Right lobe of liver (tissue), 6 donors: Measurements from ENCODE around the gene APOBEC3B. TPM values are rescaled to one million over a fixed set of nuclear protein-coding genes. Genes with fewer than 3 reads are reported as not detected.
A peak's percentile ranks its signal among the peaks of the same experiment; 100 is the strongest.
"Not testable (repeated sequence)": the region's sequence is repeated elsewhere in the genome, so short reads cannot be mapped to it uniquely, and the experiment has no call there.

Source experiments
- ATAC-seq, 4 donors: fragments of 200-7000 bp; cut with Tn5 transposase; one replicate each; pipeline ENCODE4 v1.9.1; 2020; ENCODE audit warnings: mild to moderate bottlenecking in 4 of 4, moderate library complexity in 4 of 4
- DNase-seq, 3 donors: peaks; one replicate each; pipeline ENCODE4 v3.0.0-alpha.2; 2020
- H3K27ac ChIP-seq, 3 donors: fragments of 200-600 bp; one replicate each; pipeline ENCODE4 v1.8.0; 2022
- H3K27me3 ChIP-seq, 2 donors: fragments of 200-600 bp; one replicate each; pipeline ENCODE4 v1.8.0; 2022
- H3K36me3 ChIP-seq, 4 donors: fragments of 200-600 bp; sonication (generic) in 1 of 4; one replicate each; pipeline versions ENCODE4 v1.5.1 to v1.8.0; 2017 to 2022; ENCODE audit warnings: control low read depth in 1 of 4
- H3K4me1 ChIP-seq, 4 donors: fragments of 200-600 bp; sonication (generic) in 1 of 4; one replicate each; pipeline versions ENCODE4 v1.5.1 to v1.8.0; 2017 to 2022; ENCODE audit warnings: control low read depth in 1 of 4
- H3K4me3 ChIP-seq, 3 donors: fragments of 200-600 bp; one replicate each; pipeline ENCODE4 v1.8.0; 2022
- H3K9me3 ChIP-seq, 4 donors: fragments of 200-600 bp; sonication (generic) in 1 of 4; one replicate each; pipeline versions ENCODE4 v1.5.1 to v1.8.0; 2017 to 2022; ENCODE audit warnings: control low read depth in 1 of 4
- CTCF ChIP-seq, 4 donors: fragments of 200-600 bp in 3 of 4; fragments of 450-650 bp in 1 of 4; IDR thresholded peaks; one replicate each; pipeline versions ENCODE4 v1.5.1 to v1.8.0; 2016 to 2022; ENCODE audit warnings: antibody characterized with exemption in 4 of 4, mild to moderate bottlenecking in 2 of 4
- POLR2A ChIP-seq: fragments of 450-650 bp; IDR thresholded peaks from one replicate; pipeline ENCODE4 v1.6.1; 2017; ENCODE audit warnings: antibody characterized with exemption, mild to moderate bottlenecking
- WGBS: methylation state at CpG from one replicate; pipeline ENCODE4 v1.1.6; 2018; ENCODE audit warnings: low coverage, low lambda C conversion rate; ENCODE audit not compliant: insufficient coverage; ENCODE audit errors: missing lambda C conversion rate; 5-methylcytosine and 5-hydroxymethylcytosine counted together
- intact Hi-C, 2 donors: fragments of 100-400 bp; cut with DNase I; formaldehyde crosslinking; loops; one replicate each; pipeline versions ENCODE4 v1.11.2 to v1.14.1; 2022
- total RNA-seq, 6 experiments: library from RNA; depleted of rRNA in 2 of 6; stranded (reverse); fragments of >200 nt in 2 of 6; fragmentation: NEBNext Ultra II Directional in 3 of 6; extraction: Animal tissue kit (Norgen Biotek cat#: 25700) in 3 of 6; gene quantifications; one replicate each; pipeline versions ENCODE4 v1.1.0 to v1.2.4, GENCODE V29; 2016 to 2023
- donor health status: DM: no; HTN: yes; CAD: no.
- donor health status: DM: no; HTN: no; CAD: no.
- donor health status: DM: no; HTN: no; CAD: no.
- donor health status: DM: no; HTN: yes; CAD: no.
- donor health status: DM: no; HTN: yes; CAD: no.

The APOBEC3B gene
- total RNA-seq, 6 experiments from 2014 or later, result 0.61 to 1.6 (median 1.1) TPM

GRCh38 chr22:39012533-39013511 lies 30.7 kb downstream of the APOBEC3B start:
- TF ChIP-seq POLR2A (no peak), CTCF (IDR thresholded peaks at IDR 0.05) (no peak)
- Histone ChIP-seq H3K4me1 (no peaks in the 10 kb centered on the region), H3K4me3 (no peak overlapping the region), H3K36me3 (no peaks in the 10 kb centered on the region), H3K9me3 (no peaks in the 10 kb centered on the region), H3K27ac (peak overlapping the region in 1 of 3 donors; percentile 75), H3K27me3 (no peaks in the 10 kb centered on the region)
- ATAC-seq (no peak), DNase-seq (no peak)
- intact Hi-C loops, result no loop called here
- WGBS, result 80% methylated on average over 24 of the region's 29 CpGs

- H3K4me1 ChIP-seq, H3K9me3 ChIP-seq, DNase-seq, intact Hi-C loops, H3K27me3 ChIP-seq, H3K36me3 ChIP-seq: not testable (repeated sequence)
- peak overlapping the region; percentile 18 to 39 (median 20) for H3K4me3 ChIP-seq
- H3K27ac ChIP-seq, result peak overlapping the region; percentile 53 to 75 (median 60)
- peak in 2 of 4 donors; percentile 26 to 38 for ATAC-seq
- WGBS, result 74% methylated on average over 6 of the region's 6 CpGs
These were observed 31.4 kb downstream of the APOBEC3B start for GRCh38 chr22:39013561-39013941.

- Histone ChIP-seq H3K9me3 (no peaks in the 10 kb centered on the region), H3K27ac (peak within 1 kb of the TSS; percentile 53 to 75 (median 60)), H3K27me3 (no peaks in the 10 kb centered on the region), H3K36me3 (no peaks in the 10 kb centered on the region), H3K4me3 (peak within 1 kb of the TSS; percentile 18 to 39 (median 20)), H3K4me1 (no peaks in the 10 kb centered on the region)
- ATAC-seq, result peak; percentile 84 to 95 (median 88)
- no peak for TF ChIP-seq CTCF (IDR thresholded peaks at IDR 0.05)
- TF ChIP-seq POLR2A, result peak; percentile 50
- peak; percentile 58 to 73 (median 66) for DNase-seq
- WGBS, result 13% methylated on average over 12 of the region's 18 CpGs
- intact Hi-C loops, result no loop called here
These were observed 32.0 kb downstream of the APOBEC3B start, which contains the start of gene APOBEC3C for GRCh38 chr22:39013942-39014722. APOBEC3C (plus strand) TSS chr22:39014257; CDS start chr22:39014363, 106 bp downstream.

- H3K9me3 ChIP-seq, H3K4me1 ChIP-seq, intact Hi-C loops, H3K36me3 ChIP-seq, ATAC-seq, H3K27me3 ChIP-seq, DNase-seq: not testable (repeated sequence)
- Histone ChIP-seq H3K4me3 (peak overlapping the region; percentile 18 to 39 (median 20)), H3K27ac (peak overlapping the region in 2 of 3 donors; percentile 53 to 75)
- 36% methylated on average over 5 of the region's 6 CpGs for WGBS
These were observed 32.6 kb downstream of the APOBEC3B start for GRCh38 chr22:39014723-39015121.

- no peak overlapping the region for H3K4me3 ChIP-seq
- no peak overlapping the region for H3K27ac ChIP-seq
- WGBS, result 88% methylated on average over 13 of the region's 13 CpGs
- no peaks in the 10 kb centered on the region for H3K27me3 ChIP-seq
- H3K36me3 ChIP-seq, result no peaks in the 10 kb centered on the region
- H3K9me3 ChIP-seq, result no peaks in the 10 kb centered on the region
- TF ChIP-seq CTCF (IDR thresholded peaks at IDR 0.05) (no peak), POLR2A (no peak)
- intact Hi-C loops, result no loop called here
- DNase-seq (no peak), ATAC-seq (no peak)
- H3K4me1 ChIP-seq, result no peaks in the 10 kb centered on the region
These were observed 34.4 kb downstream of the APOBEC3B start for GRCh38 chr22:39016592-39016991.
